Measurements from ENCODE around the gene LRMDA.

LRMDA gene

GRCh38 chr10:75889051-75889450, 457.6 kb downstream of the LRMDA start:
- no peak overlapping the region for H3K27ac ChIP-seq
- no peak overlapping the region for H3K4me3 ChIP-seq
- no peaks in the 10 kb centered on the region for H3K36me3 ChIP-seq
- no peaks in the 10 kb centered on the region for H3K27me3 ChIP-seq
- TF ChIP-seq, protein P1, sequence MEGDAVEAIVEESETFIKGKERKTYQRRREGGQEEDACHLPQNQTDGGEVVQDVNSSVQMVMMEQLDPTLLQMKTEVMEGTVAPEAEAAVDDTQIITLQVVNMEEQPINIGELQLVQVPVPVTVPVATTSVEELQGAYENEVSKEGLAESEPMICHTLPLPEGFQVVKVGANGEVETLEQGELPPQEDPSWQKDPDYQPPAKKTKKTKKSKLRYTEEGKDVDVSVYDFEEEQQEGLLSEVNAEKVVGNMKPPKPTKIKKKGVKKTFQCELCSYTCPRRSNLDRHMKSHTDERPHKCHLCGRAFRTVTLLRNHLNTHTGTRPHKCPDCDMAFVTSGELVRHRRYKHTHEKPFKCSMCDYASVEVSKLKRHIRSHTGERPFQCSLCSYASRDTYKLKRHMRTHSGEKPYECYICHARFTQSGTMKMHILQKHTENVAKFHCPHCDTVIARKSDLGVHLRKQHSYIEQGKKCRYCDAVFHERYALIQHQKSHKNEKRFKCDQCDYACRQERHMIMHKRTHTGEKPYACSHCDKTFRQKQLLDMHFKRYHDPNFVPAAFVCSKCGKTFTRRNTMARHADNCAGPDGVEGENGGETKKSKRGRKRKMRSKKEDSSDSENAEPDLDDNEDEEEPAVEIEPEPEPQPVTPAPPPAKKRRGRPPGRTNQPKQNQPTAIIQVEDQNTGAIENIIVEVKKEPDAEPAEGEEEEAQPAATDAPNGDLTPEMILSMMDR (IDR thresholded peaks at IDR 0.05), result no peak
- no peaks in the 10 kb centered on the region for H3K4me1 ChIP-seq
- intact Hi-C loops (cut with DNase I; ENCODE audit: low total_unique reads), result no loop called here
- DNase-seq, result no peak
- no peaks in the 10 kb centered on the region for H3K9me3 ChIP-seq

DNA sequence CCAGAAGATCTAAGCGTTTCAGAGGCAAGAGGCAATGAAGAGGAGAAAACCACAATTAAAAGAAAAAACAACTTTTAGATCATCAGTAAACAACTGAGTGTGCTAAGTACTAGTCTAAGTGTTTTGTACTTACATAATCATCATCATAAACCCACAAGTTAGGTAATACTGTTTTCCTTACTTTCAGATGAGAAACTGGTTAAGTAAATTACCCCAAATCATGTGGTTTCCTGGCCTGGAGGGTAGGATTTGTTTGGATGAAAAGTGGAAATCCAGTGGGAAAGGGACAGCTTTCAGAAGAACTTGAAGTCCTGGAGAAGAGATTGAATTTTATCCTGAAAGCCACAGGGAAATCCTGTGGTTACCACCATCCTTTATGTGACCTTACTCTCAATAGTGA, 463.3 kb downstream of the LRMDA start:
- no peak overlapping the region for H3K4me3 ChIP-seq
- H3K4me1 ChIP-seq, result no peaks in the 10 kb centered on the region
- TF ChIP-seq, protein P1 (IDR thresholded peaks at IDR 0.05), result no peak
- H3K27me3 ChIP-seq, result no peaks in the 10 kb centered on the region
- no peaks in the 10 kb centered on the region for H3K36me3 ChIP-seq
- DNase-seq, result no peak
- no peaks in the 10 kb centered on the region for H3K9me3 ChIP-seq
- intact Hi-C loops (cut with DNase I; ENCODE audit: low total_unique reads), result no loop called here
- no peak overlapping the region for H3K27ac ChIP-seq

DNA sequence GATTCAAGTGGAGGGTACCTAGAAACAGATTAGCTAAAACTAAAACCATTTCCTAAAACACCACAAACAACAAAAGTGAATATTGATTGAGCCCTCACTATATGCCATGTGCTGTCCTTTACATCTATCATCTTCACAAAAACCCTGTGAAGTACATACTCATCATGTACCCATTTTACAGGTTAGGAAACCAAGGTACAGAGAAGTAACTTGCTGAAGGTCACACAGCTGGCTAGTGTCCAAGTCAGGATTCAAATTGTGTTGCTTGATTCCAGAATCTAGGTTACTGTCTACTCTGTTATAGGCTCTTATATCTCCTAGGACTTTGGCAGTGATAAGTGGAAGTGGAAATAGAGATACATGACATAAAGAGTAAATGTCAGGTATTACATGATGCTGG, 463.8 kb downstream of the LRMDA start:
- Histone ChIP-seq H3K4me1 (no peaks in the 10 kb centered on the region), H3K9me3 (no peaks in the 10 kb centered on the region)

DNA sequence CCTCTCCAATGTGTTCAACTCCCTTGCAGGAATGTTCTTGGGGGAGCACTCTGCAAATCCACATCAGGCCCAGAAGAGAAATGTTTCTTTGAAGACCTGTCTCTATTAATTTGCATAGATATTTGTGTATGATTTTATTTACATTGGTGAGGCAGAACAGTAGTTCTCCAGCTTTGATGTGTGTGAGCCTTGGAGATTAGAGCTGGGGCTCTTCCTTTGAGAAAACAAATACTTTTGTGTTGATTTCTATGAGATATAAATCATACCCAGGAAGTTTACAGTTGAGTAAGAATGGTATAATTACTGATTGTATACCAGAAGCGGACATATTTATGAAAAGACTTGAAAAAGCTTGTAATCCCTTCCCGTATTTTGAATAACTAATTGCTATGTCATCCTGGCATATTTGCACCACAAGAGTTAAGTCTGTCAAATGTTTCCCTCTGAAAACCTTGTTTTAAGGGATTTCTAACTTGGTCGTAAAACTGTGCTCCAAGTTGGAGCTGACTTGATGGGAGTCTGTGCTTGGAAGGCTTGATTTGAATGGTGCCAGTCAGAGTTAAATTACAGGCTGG, 468.5 kb downstream of the LRMDA start:
- intact Hi-C loops (cut with DNase I; ENCODE audit: low total_unique reads), result no loop called here
- Histone ChIP-seq H3K4me3 (no peak overlapping the region), H3K9me3 (no peaks in the 10 kb centered on the region), H3K27ac (no peak overlapping the region), H3K27me3 (no peaks in the 10 kb centered on the region), H3K36me3 (no peaks in the 10 kb centered on the region), H3K4me1 (no peaks in the 10 kb centered on the region)
- DNase-seq, result no peak
- TF ChIP-seq, protein P1 (IDR thresholded peaks at IDR 0.05), result no peak

More for the DNA sequence above, 463.8 kb downstream of the LRMDA start:
- no peak for DNase-seq
- intact Hi-C loops (cut with DNase I; ENCODE audit: low total_unique reads), result no loop called here
- TF ChIP-seq, protein P1 (IDR thresholded peaks at IDR 0.05), result no peak
- Histone ChIP-seq H3K27ac (no peak overlapping the region), H3K4me3 (no peak overlapping the region), H3K27me3 (no peaks in the 10 kb centered on the region), H3K36me3 (no peaks in the 10 kb centered on the region)

DNA sequence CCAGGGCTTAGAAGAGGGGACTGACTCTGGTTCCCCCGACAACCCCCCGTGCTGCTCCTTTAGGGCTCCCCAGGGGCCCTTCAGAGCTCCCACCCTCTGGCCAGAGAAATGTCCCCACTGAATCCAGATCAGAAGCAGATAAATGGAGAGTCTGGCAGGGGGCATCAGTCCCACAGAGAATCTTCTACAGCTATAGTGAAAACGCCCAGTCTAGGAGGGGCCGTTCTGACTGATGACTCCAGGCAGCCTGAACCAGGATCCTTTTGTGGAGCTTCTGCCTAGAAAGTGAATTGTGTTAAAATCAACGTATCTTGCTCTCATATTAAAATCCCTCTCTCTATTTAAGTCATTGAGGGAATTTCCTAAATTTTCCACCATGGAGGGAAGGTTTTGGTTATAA, 471.4 kb downstream of the LRMDA start:
- TF ChIP-seq, protein P1 (IDR thresholded peaks at IDR 0.05), result no peak
- Histone ChIP-seq H3K27ac (no peak overlapping the region), H3K4me1 (no peaks in the 10 kb centered on the region), H3K27me3 (no peaks in the 10 kb centered on the region), H3K4me3 (no peak overlapping the region), H3K36me3 (no peaks in the 10 kb centered on the region), H3K9me3 (no peaks in the 10 kb centered on the region)
- intact Hi-C loops (cut with DNase I; ENCODE audit: low total_unique reads), result no loop called here
- DNase-seq, result no peak

Data from tibial artery (tissue), 4 donors.